H1 (cell line): ENCODE data around the gene DCDC2C. TPM values are rescaled to one million over a fixed set of nuclear protein-coding genes. Genes with fewer than 3 reads are reported as not detected.

Experiments used
- CTCF ChIA-PET: fragments of 300-600 bp; sonication (Branson Sonifier 250); formaldehyde crosslinking; loops from one replicate; lab custom pipeline; 2021; ENCODE audit not compliant: partially characterized antibody; lab: Charles Lee
- POLR2A ChIA-PET: fragments of 300-600 bp; sonication (Branson Sonifier 250); formaldehyde crosslinking; loops from one replicate; lab custom pipeline; 2021; ENCODE audit warnings: inconsistent platforms; ENCODE audit not compliant: partially characterized antibody; lab: Charles Lee
- DNase-seq, 2 experiments: peaks; one replicate each; pipeline versions ENCODE4 v3.0.0 to v3.0.0-alpha.2; 2010 to 2022; ENCODE audit warnings: low spot score in 2 of 2, low read depth in 1 of 2, mixed read lengths in 1 of 2
- FAIRE-seq: peaks from 2 replicates; lab custom pipeline; 2011; peaks lifted over from hg19 to GRCh38; lab: Jason Lieb, UNC
- H2AFZ ChIP-seq: 2 replicates; pipeline ENCODE4 v1.8.1; 2012; ENCODE audit warnings: low read length, inconsistent platforms
- H2AK5ac ChIP-seq: 2 replicates; pipeline ENCODE4 v1.6.1; 2013; ENCODE audit warnings: low read depth, low read length
- H2BK120ac ChIP-seq: replicated peaks from 2 replicates; pipeline ENCODE3; 2013; ENCODE audit warnings: low read depth, low read length, inconsistent platforms
- H2BK12ac ChIP-seq: 2 replicates; pipeline ENCODE4 v1.6.1; 2013; ENCODE audit warnings: low read depth, low read length
- H2BK15ac ChIP-seq: 2 replicates; pipeline ENCODE4 v1.6.1; 2013; ENCODE audit warnings: low read length
- H2BK20ac ChIP-seq: 2 replicates; pipeline ENCODE4 v1.6.1; 2013; ENCODE audit warnings: low read length
- H2BK5ac ChIP-seq: 2 replicates; pipeline ENCODE4 v1.6.1; 2013; ENCODE audit warnings: low read depth, low read length
- H3K14ac ChIP-seq: 2 replicates; pipeline ENCODE4 v1.6.1; 2013; ENCODE audit warnings: inconsistent platforms; ENCODE audit not compliant: insufficient read length
- H3K18ac ChIP-seq: 2 replicates; pipeline ENCODE4 v1.6.1; 2013; ENCODE audit warnings: low read length; ENCODE audit errors: extremely low read depth
- H3K23ac ChIP-seq: 2 replicates; pipeline ENCODE4 v1.6.1; 2013; ENCODE audit warnings: inconsistent platforms; ENCODE audit not compliant: insufficient read length
- H3K23me2 ChIP-seq: 2 replicates; pipeline ENCODE4 v1.6.1; 2013; ENCODE audit warnings: low read depth, low read length
- H3K27ac ChIP-seq: 2 replicates; pipeline ENCODE4 v1.6.1; 2011; ENCODE audit warnings: low read depth, low read length, inconsistent platforms
- H3K27me3 ChIP-seq, 4 experiments: replicated peaks in 1 of 4; 1 replicate in 1 of 4; 2 replicates in 3 of 4; pipeline versions ENCODE4 v1.6.1 to v1.8.1; 2011 to 2013; ENCODE audit warnings: low read length in 3 of 4, mild to moderate bottlenecking in 3 of 4, inconsistent platforms in 2 of 4, mixed read lengths in 2 of 4, moderate library complexity in 1 of 4; ENCODE audit not compliant: control insufficient read depth in 3 of 4, insufficient read depth in 3 of 4; ENCODE audit errors: extremely low read depth in 1 of 4
- H3K36me3 ChIP-seq, 4 experiments: 2 replicates each; pipeline versions ENCODE4 v1.6.1 to v1.8.1; 2011 to 2013; ENCODE audit warnings: mild to moderate bottlenecking in 4 of 4, low read length in 3 of 4, moderate library complexity in 2 of 4, control low read depth in 1 of 4, inconsistent platforms in 1 of 4; ENCODE audit not compliant: insufficient read depth in 4 of 4, control insufficient read depth in 2 of 4
- H3K4ac ChIP-seq: replicated peaks from 2 replicates; pipeline ENCODE3; 2013; ENCODE audit warnings: low read length, low read depth, mixed read lengths, inconsistent platforms; ENCODE audit not compliant: insufficient read length
- H3K4me1 ChIP-seq, 4 experiments: replicated peaks in 1 of 4; 1 replicate in 1 of 4; 2 replicates in 3 of 4; pipeline versions ENCODE4 v1.6.1 to v1.8.1; 2011 to 2013; ENCODE audit warnings: low read length in 3 of 4, inconsistent platforms in 2 of 4, mixed read lengths in 1 of 4; ENCODE audit not compliant: insufficient read depth in 4 of 4, control insufficient read depth in 3 of 4
- H3K4me2 ChIP-seq, 2 experiments: 2 replicates each; pipeline versions ENCODE4 v1.6.1 to v1.8.1; 2011 to 2013; ENCODE audit warnings: low read depth in 2 of 2, low read length in 2 of 2, control low read depth in 1 of 2, inconsistent platforms in 1 of 2, mild to moderate bottlenecking in 1 of 2; ENCODE audit not compliant: insufficient read depth in 1 of 2
- H3K4me3 ChIP-seq, 4 experiments: fragments of 200-600, 300-600 bp in 1 of 4; sonication (generic), shearing (Covaris generic), sonication (Bioruptor Twin) in 1 of 4; 2 replicates each; pipeline versions ENCODE4 v1.5.1 to v1.8.1; 2011 to 2016; ENCODE audit warnings: low read length in 4 of 4, low read depth in 3 of 4, control low read depth in 2 of 4, inconsistent platforms in 2 of 4, mild to moderate bottlenecking in 2 of 4, mixed read lengths in 1 of 4, moderate library complexity in 1 of 4; ENCODE audit not compliant: insufficient read depth in 2 of 4; ENCODE audit errors: extremely low read depth in 1 of 4
- H3K56ac ChIP-seq: replicated peaks from 2 replicates; pipeline ENCODE3; 2013; ENCODE audit warnings: low read depth, mild to moderate bottlenecking, mixed read lengths, low read length, inconsistent platforms; ENCODE audit not compliant: insufficient read length
- H3K79me1 ChIP-seq: 2 replicates; pipeline ENCODE4 v1.6.1; 2013; ENCODE audit warnings: low read depth, low read length, control low read depth
- H3K79me2 ChIP-seq, 2 experiments: 2 replicates each; pipeline versions ENCODE4 v1.6.1 to v1.8.1; 2012 to 2013; ENCODE audit warnings: low read length in 2 of 2, mild to moderate bottlenecking in 2 of 2, inconsistent platforms in 1 of 2; ENCODE audit not compliant: insufficient read depth in 2 of 2, control insufficient read depth in 1 of 2
- H3K9ac ChIP-seq, 4 experiments: replicated peaks in 1 of 4; 1 replicate in 1 of 4; 2 replicates in 3 of 4; pipeline versions ENCODE4 v1.6.1 to v1.8.1; 2011 to 2013; ENCODE audit warnings: low read depth in 3 of 4, low read length in 3 of 4, control low read depth in 2 of 4, mild to moderate bottlenecking in 2 of 4, moderate library complexity in 2 of 4, inconsistent platforms in 1 of 4; ENCODE audit errors: extremely low read depth in 1 of 4
- H3K9me3 ChIP-seq, 2 experiments: 2 replicates each; pipeline versions ENCODE4 v1.6.1 to v1.8.1; 2012 to 2013; ENCODE audit warnings: mild to moderate bottlenecking in 2 of 2, moderate library complexity in 2 of 2, control low read depth in 1 of 2, inconsistent platforms in 1 of 2, low read depth in 1 of 2, low read length in 1 of 2, mixed read lengths in 1 of 2; ENCODE audit not compliant: insufficient read depth in 2 of 2
- H4K20me1 ChIP-seq, 2 experiments: replicated peaks in 1 of 2; 2 replicates each; pipeline versions ENCODE3 to v1.8.1; 2011 to 2013; ENCODE audit warnings: inconsistent platforms in 2 of 2, low read length in 2 of 2, mild to moderate bottlenecking in 1 of 2; ENCODE audit not compliant: insufficient read depth in 2 of 2, control insufficient read depth in 1 of 2
- H4K5ac ChIP-seq: 2 replicates; pipeline ENCODE4 v1.6.1; 2013; ENCODE audit warnings: low read length, low read depth, mixed read lengths, inconsistent platforms; ENCODE audit not compliant: insufficient read length
- H4K8ac ChIP-seq: 2 replicates; pipeline ENCODE4 v1.8.0; 2013; ENCODE audit warnings: mild to moderate bottlenecking, moderate library complexity, low read length, inconsistent platforms; ENCODE audit not compliant: insufficient read depth; ENCODE audit errors: extremely low read depth
- H4K91ac ChIP-seq: replicated peaks from 2 replicates; pipeline ENCODE3; 2013; ENCODE audit warnings: low read length, mixed read lengths, inconsistent platforms; ENCODE audit not compliant: insufficient read length
- CHD1 ChIP-seq: IDR thresholded peaks from 2 replicates; pipeline ENCODE4 v1.6.1; 2012; ENCODE audit warnings: low read depth, low read length, improper control_type of control experiment
- E2F6 ChIP-seq: IDR thresholded peaks from 2 replicates; pipeline ENCODE4 v1.6.1; 2012; ENCODE audit warnings: inconsistent platforms
- HDAC2 ChIP-seq, 2 experiments: fragments of 300-600 bp in 1 of 2; sonication (generic) in 1 of 2; IDR thresholded peaks; 2 replicates each; pipeline ENCODE4 v1.6.1; 2011 to 2012; ENCODE audit warnings: low read depth in 2 of 2, low read length in 2 of 2, mild to moderate bottlenecking in 2 of 2, moderate library complexity in 2 of 2, borderline replicate concordance in 1 of 2, inconsistent platforms in 1 of 2
- RNF2 ChIP-seq: fragments of 200-900, 300-1000 bp; sonication (generic); IDR thresholded peaks from 2 replicates; pipeline ENCODE4 v1.7.1; 2016; ENCODE audit warnings: borderline replicate concordance, low read depth, mild to moderate bottlenecking, antibody characterized with exemption, low read length; ENCODE audit not compliant: poor library complexity, severe bottlenecking; ENCODE audit errors: missing control alignments
- TAF7 ChIP-seq: optimal IDR thresholded peaks from 2 replicates; pipeline ENCODE3; 2011; ENCODE audit warnings: low read depth, mild to moderate bottlenecking, inconsistent platforms, low read length, moderate library complexity, borderline replicate concordance
- WGBS, 2 experiments: shearing (Covaris generic) in 1 of 2; methylation state at CpG; one replicate each; pipeline versions ENCODE4 v1.1.6 to v1.1.7; 2013 to 2015; ENCODE audit warnings: low lambda C conversion rate in 2 of 2, mixed read lengths in 2 of 2, inconsistent platforms in 1 of 2, low coverage in 1 of 2, missing lambda C conversion rate in 1 of 2; ENCODE audit not compliant: insufficient replicate concordance in 2 of 2, insufficient coverage in 1 of 2, insufficient read length in 1 of 2; ENCODE audit errors: extremely low coverage in 1 of 2, missing lambda C conversion rate in 1 of 2; 5-methylcytosine and 5-hydroxymethylcytosine counted together
- polyA plus RNA-seq, 7 experiments: library from polyadenylated mRNA; depleted of rRNA in 3 of 7; stranded (reverse) in 5 of 7; unstranded in 2 of 7; fragments of >200 nt in 5 of 7; fragments of 200-250 nt in 2 of 7; gene quantifications; 1 replicate in 5 of 7; 2 replicates in 1 of 7; 4 replicates in 1 of 7; pipeline versions ENCODE4 v1.2.1 to v1.2.3, GENCODE V29; 2011 to 2013; ENCODE audit warnings: missing spikeins in 2 of 7, mixed read lengths in 2 of 7
- total RNA-seq: library from RNA; stranded (reverse); fragmentation: NEBNext Ultra II Directional; extraction: Animal tissue kit (Norgen Biotek cat#: 25700); gene quantifications from 2 replicates; pipeline ENCODE4 v1.2.1, GENCODE V29; 2021

The DCDC2C gene
- total and polyA plus RNA-seq, 2 of the 8 experiments (the other 6 are each of a cell fraction or from before 2014, with no cell fraction given) = 0.50 TPM; not detected in 1

DNA sequence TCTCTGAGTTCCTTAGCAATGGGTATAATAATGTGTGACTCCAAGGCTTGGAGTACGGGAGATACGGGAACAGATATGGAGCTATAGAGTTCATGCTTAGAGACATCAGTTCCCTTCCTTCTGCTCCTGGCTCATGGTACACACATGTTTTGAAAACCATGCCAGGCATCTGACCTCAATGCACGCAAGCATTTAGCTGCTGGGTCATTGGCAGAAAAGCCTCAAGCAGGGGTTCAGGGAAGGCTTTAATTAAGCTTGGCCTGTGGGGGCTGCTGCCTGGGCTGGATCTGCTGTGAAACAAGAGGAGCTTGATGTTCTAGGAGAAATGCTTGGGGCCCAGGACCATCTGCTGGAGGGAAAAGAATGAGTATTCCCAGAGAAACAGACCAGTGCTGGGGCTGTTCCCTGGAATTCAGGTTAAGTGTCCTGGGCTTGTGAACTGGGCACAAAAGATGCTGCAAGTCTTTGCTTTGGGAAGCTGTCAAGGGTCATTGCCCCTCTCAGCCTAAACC is 42.2 kb upstream of the DCDC2C start:
- Histone ChIP-seq H2AFZ (no peak overlapping the region), H2BK15ac (no peak overlapping the region), H2BK120ac (peak overlapping the region; percentile 71), H3K79me1 (no peaks in the 10 kb centered on the region), H3K56ac (no peak overlapping the region), H3K4me2 (no peak overlapping the region), H3K9me3 (no peaks in the 10 kb centered on the region), H3K23ac (no peak overlapping the region), H3K14ac (no peak overlapping the region), H4K91ac (no peak overlapping the region), H3K79me2 (no peaks in the 10 kb centered on the region), H2AK5ac (no peak overlapping the region), H2BK20ac (no peak overlapping the region), H3K4me1 (peaks cover 5 to 19% (median 9%) of the 10 kb centered on the region in 4 experiments; a peak in 5 of 7 replicates), H3K36me3 (no peaks in the 10 kb centered on the region), H3K4me3 (no peak overlapping the region), H2BK12ac (no peak overlapping the region; the same call in 1 of the 2 replicates), H3K27ac (no peak overlapping the region), H3K27me3 (no peaks in the 10 kb centered on the region), H3K9ac (no peak overlapping the region), H2BK5ac (no peak overlapping the region), H4K8ac (no peak overlapping the region), H3K23me2 (no peaks in the 10 kb centered on the region), H4K20me1 (no peaks in the 10 kb centered on the region), H3K18ac (no peak overlapping the region), H4K5ac (no peak overlapping the region), H3K4ac (no peak overlapping the region)
- DNase-seq = no peak
- ChIA-PET POLR2A (interaction anchor here (1.3 kb wide), 1 partner anchor 8 kb away, joined by 4 read pairs; no protein-coding TSS in a partner anchor), CTCF (interaction anchor here (0.7 to 1.5 kb wide), 5 partner anchors 9 to 158 kb away, joined by 3 to 5 read pairs (median 3); no protein-coding TSS in a partner anchor)
- 94% methylated on average over 3 of the region's 3 CpGs; no CpG with 5 or more reads in 1 of the 2 experiments for WGBS, 2 experiments
- no peak for FAIRE-seq
- TF ChIP-seq E2F6 = no peak
- no peak for TF ChIP-seq RNF2
- no peak for TF ChIP-seq CHD1
- TF ChIP-seq HDAC2 (IDR thresholded peaks at IDR 0.05; ENCODE audit: borderline replicate concordance in 1 of 2, low read depth in 2 of 2, low read length in 2 of 2) = no peak
- no peak for TF ChIP-seq TAF7
